Gastrocnemius medialis (tissue), 4 donors: ENCODE measurements around the gene AUTS2. TPM values are rescaled to one million over a fixed set of nuclear protein-coding genes. Genes with fewer than 3 reads are reported as not detected.

Experiments
- ATAC-seq, 2 donors: fragments of 150-250 bp; one replicate each; pipeline ENCODE4 v1.9.1; 2016
- DNase-seq, 2 donors: peaks; one replicate each; pipeline ENCODE4 v3.0.0-alpha.2; 2019
- H3K27ac ChIP-seq, 4 donors: fragments of 200-600 bp; sonication (generic); 1 replicate in 1 of 4; 2 replicates in 3 of 4; pipeline ENCODE4 v1.5.1; 2016 to 2018; ENCODE audit warnings: mild to moderate bottlenecking in 2 of 4, moderate library complexity in 1 of 4
- H3K27me3 ChIP-seq, 3 donors: fragments of 200-600 bp; sonication (generic) in 2 of 3; 1 replicate in 1 of 3; 2 replicates in 2 of 3; pipeline versions ENCODE4 v1.5.1 to v1.6.0; 2016 to 2019; ENCODE audit warnings: mild to moderate bottlenecking in 1 of 3, moderate library complexity in 1 of 3
- H3K36me3 ChIP-seq, 2 donors: fragments of 200-600 bp; sonication (generic) in 1 of 2; one replicate each; pipeline ENCODE4 v1.5.1; 2017 to 2018
- H3K4me1 ChIP-seq, 2 donors: fragments of 200-600 bp; sonication (generic) in 1 of 2; one replicate each; pipeline ENCODE4 v1.5.1; 2016 to 2017; ENCODE audit warnings: mild to moderate bottlenecking in 2 of 2
- H3K4me3 ChIP-seq, 4 donors: fragments of 200-600 bp; sonication (generic) in 3 of 4; 1 replicate in 1 of 4; 2 replicates in 3 of 4; pipeline ENCODE4 v1.5.1; 2016 to 2019; ENCODE audit warnings: mild to moderate bottlenecking in 2 of 4
- H3K9me3 ChIP-seq, 3 donors: fragments of 200-600 bp; sonication (generic) in 2 of 3; 1 replicate in 1 of 3; 2 replicates in 2 of 3; pipeline ENCODE4 v1.5.1; 2016 to 2019
- POLR2A ChIP-seq, 2 donors: fragments of 450-650 bp; IDR thresholded peaks; one replicate each; pipeline ENCODE4 v1.6.1; 2017; ENCODE audit warnings: antibody characterized with exemption in 2 of 2, mild to moderate bottlenecking in 2 of 2, moderate library complexity in 2 of 2
- in situ Hi-C, 4 donors: fragments of 200-750 bp; cut with MboI; loops; one replicate each; pipeline versions ENCODE4 v1.15.0 to v1.8.0; 2017; ENCODE audit warnings: low sequenced_read_pairs in 4 of 4
- intact Hi-C: fragments of 100-400 bp; cut with DNase I; formaldehyde crosslinking; loops from one replicate; pipeline ENCODE4 v1.15.1; 2023; ENCODE audit warnings: low total_unique reads
- total RNA-seq, 4 donors: library from RNA; depleted of rRNA; stranded (reverse); fragments of >200 nt; gene quantifications; one replicate each; pipeline versions ENCODE4 v1.1.0 to v1.2.3, GENCODE V29; 2016
- TF ChIP-seq, protein P1 (sequence below), 5 experiments: fragments of 450-650 bp in 3 of 5; fragments of 200-600 bp in 2 of 5; sonication (generic) in 2 of 5; IDR thresholded peaks in 4 of 5; conservative IDR thresholded peaks in 1 of 5; 1 replicate in 4 of 5; 2 replicates in 1 of 5; pipeline ENCODE4 v1.5.1; 2016 to 2019; ENCODE audit warnings: antibody characterized with exemption in 5 of 5, mild to moderate bottlenecking in 3 of 5, moderate library complexity in 3 of 5

AUTS2 gene
- total RNA-seq, 4 donors from 2014 or later: 2.5 to 16.2 (median 8.5) TPM

DNA sequence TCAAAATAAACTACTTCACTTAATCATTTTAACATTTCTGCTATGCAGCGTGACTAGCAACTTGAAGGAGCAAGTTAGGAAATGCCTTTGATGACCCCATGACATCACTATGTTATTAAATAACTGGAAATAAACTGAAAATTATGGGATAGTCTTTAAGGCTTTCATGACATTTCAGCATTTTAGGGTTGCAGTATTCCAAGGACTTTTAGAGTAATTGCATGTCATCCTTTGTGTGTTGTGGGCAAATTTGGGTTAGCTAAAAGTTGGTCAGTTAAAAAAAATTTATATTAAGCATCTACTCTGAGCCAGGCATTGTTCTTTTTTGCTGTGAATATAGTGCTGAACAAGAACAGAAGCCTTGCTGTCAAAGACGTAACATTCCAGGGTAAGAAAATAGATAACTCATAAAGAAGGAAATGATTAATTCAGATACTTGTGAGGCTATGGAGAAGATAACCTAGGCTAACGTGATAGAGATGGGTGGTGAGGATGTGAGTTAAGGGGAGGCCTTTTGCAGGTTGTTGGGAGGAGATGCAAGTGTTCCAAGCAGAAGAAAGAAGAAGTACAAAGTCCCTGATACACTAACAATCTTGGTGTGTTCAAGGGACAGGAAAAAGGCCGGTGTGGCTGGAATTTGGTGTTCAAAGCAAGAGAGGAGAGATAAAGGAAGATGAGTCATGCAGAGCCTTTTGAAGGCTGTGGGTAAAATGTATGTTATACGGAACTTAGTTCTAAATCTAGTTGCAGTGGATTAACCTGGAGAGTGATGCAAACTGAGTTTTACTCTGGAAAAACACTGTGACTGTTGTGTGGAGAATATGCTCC lies 610.2 kb downstream of the AUTS2 start:
- no peak for DNase-seq
- no peaks in the 10 kb centered on the region for H3K4me1 ChIP-seq
- TF ChIP-seq POLR2A (IDR thresholded peaks at IDR 0.05): no peak
- TF ChIP-seq, protein P1, sequence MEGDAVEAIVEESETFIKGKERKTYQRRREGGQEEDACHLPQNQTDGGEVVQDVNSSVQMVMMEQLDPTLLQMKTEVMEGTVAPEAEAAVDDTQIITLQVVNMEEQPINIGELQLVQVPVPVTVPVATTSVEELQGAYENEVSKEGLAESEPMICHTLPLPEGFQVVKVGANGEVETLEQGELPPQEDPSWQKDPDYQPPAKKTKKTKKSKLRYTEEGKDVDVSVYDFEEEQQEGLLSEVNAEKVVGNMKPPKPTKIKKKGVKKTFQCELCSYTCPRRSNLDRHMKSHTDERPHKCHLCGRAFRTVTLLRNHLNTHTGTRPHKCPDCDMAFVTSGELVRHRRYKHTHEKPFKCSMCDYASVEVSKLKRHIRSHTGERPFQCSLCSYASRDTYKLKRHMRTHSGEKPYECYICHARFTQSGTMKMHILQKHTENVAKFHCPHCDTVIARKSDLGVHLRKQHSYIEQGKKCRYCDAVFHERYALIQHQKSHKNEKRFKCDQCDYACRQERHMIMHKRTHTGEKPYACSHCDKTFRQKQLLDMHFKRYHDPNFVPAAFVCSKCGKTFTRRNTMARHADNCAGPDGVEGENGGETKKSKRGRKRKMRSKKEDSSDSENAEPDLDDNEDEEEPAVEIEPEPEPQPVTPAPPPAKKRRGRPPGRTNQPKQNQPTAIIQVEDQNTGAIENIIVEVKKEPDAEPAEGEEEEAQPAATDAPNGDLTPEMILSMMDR (IDR thresholded peaks at IDR 0.05 in 4 of 5, conservative IDR thresholded peaks at IDR 0.05 in 1 of 5): no peak
- intact Hi-C loops: no loop called here
- no peak overlapping the region for H3K4me3 ChIP-seq
- no peaks in the 10 kb centered on the region for H3K36me3 ChIP-seq
- H3K27ac ChIP-seq: no peak overlapping the region
- H3K9me3 ChIP-seq: no peaks in the 10 kb centered on the region
- ATAC-seq: no peak
- no peaks in the 10 kb centered on the region for H3K27me3 ChIP-seq
- in situ Hi-C loops: no loop called here

- no peak for ATAC-seq
- in situ Hi-C loops: no loop called here
- Histone ChIP-seq H3K27me3 (no peaks in the 10 kb centered on the region), H3K9me3 (no peaks in the 10 kb centered on the region), H3K27ac (no peak overlapping the region), H3K36me3 (no peaks in the 10 kb centered on the region), H3K4me3 (no peak overlapping the region), H3K4me1 (no peaks in the 10 kb centered on the region)
- TF ChIP-seq, protein P1 (IDR thresholded peaks at IDR 0.05 in 4 of 5, conservative IDR thresholded peaks at IDR 0.05 in 1 of 5): no peak
- no peak for TF ChIP-seq POLR2A (IDR thresholded peaks at IDR 0.05)
- intact Hi-C loops: no loop called here
- DNase-seq: no peak
These were observed 612.1 kb downstream of the AUTS2 start for GRCh38 chr7:70210200-70210935.

- H3K36me3 ChIP-seq: no peaks in the 10 kb centered on the region
- no peak overlapping the region for H3K4me3 ChIP-seq
- H3K9me3 ChIP-seq: no peaks in the 10 kb centered on the region
- TF ChIP-seq POLR2A (IDR thresholded peaks at IDR 0.05): no peak
- TF ChIP-seq, protein P1 (IDR thresholded peaks at IDR 0.05 in 4 of 5, conservative IDR thresholded peaks at IDR 0.05 in 1 of 5): no peak
- H3K27ac ChIP-seq: no peak overlapping the region
- ATAC-seq: no peak
- in situ Hi-C loops (no loop called here), intact Hi-C loops (no loop called here)
- no peaks in the 10 kb centered on the region for H3K27me3 ChIP-seq
- no peak for DNase-seq
- no peaks in the 10 kb centered on the region for H3K4me1 ChIP-seq
These were observed 612.6 kb downstream of the AUTS2 start for GRCh38 chr7:70210936-70211310.

DNA sequence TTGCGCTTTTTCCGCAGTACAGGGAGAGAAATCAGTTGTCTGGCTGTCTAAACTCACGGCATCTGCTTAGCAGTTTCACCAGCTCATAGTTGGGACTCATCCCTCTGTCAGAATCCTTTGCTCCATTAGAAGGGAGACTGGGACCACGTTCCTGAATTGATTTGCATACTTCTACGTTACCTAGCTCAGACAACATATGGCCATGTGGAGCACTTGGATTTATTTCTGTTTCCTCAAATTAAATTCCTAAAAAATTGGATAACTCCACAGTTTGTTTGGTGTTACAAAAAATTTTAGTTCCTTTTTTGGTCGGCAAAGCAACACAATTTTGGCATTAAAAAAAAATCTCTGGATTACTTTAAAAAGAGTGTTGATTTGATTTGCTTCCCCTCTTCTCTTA lies 614.0 kb downstream of the AUTS2 start:
- ATAC-seq: no peak

More for the DNA sequence above, 614.0 kb downstream of the AUTS2 start:
- DNase-seq: no peak
- Histone ChIP-seq H3K36me3 (no peaks in the 10 kb centered on the region), H3K4me3 (no peak overlapping the region), H3K27ac (no peak overlapping the region), H3K9me3 (no peaks in the 10 kb centered on the region), H3K4me1 (no peaks in the 10 kb centered on the region), H3K27me3 (no peaks in the 10 kb centered on the region)
- intact Hi-C loops: no loop called here
- in situ Hi-C loops: no loop called here
- no peak for TF ChIP-seq POLR2A (IDR thresholded peaks at IDR 0.05)
- TF ChIP-seq, protein P1 (IDR thresholded peaks at IDR 0.05 in 4 of 5, conservative IDR thresholded peaks at IDR 0.05 in 1 of 5): no peak
